ENCODE measurements around the gene SH3RF2. TPM values are rescaled to one million over a fixed set of nuclear protein-coding genes. Genes with fewer than 3 reads are reported as not detected.

SH3RF2 gene
- total RNA-seq, 1 donor from 2014 or later: 11.5 TPM

DNA sequence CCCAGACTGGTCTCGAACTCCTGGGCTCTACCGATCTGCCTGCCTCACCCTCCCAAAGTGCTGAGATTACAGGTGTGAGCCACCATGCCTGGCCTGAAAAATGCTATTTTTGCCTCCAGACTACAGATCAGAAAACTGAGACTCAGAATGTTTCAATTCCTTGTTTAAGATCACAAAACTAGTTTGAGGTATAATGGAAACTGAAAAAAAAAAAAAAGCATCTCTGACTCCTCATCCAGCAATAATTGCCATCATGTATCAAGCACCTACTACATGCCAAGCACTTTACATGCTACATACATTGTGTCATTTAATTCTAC, 133.4 kb downstream of the SH3RF2 start:
- intact Hi-C loops (cut with DNase I): no loop called here
- no peak overlapping the region for H3K4me3 ChIP-seq
- no peaks in the 10 kb centered on the region for H3K27me3 ChIP-seq (ENCODE audit: low read depth)
- H3K4me1 ChIP-seq: no peaks in the 10 kb centered on the region
- no peaks in the 10 kb centered on the region for H3K9me3 ChIP-seq
- no peak overlapping the region for H3K27ac ChIP-seq
- ATAC-seq (no peak), DNase-seq (no peak)
- no peaks in the 10 kb centered on the region for H3K36me3 ChIP-seq
- no peak for TF ChIP-seq CTCF (IDR thresholded peaks at IDR 0.05)

DNA sequence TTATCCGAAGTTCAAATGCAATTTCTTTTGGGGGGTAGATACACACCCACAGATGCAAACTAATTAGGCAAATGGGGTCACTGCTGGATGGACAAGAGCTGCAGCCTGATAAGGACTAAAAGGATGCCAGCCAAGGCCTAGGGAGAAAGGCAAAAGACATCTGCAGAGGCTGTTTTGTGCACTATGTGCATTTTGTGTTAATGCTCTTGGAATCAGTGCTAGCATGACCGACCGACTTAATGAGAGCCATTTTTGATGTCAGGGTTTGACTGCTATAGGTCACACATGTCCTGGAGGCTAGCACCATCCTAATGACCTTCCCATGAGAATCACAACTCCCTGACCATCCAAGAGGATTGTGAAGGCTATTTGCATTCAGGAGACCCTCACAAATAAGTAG, 134.4 kb downstream of the SH3RF2 start:
- Histone ChIP-seq H3K4me3 (no peak overlapping the region), H3K4me1 (no peaks in the 10 kb centered on the region), H3K27ac (no peak overlapping the region), H3K27me3 (ENCODE audit: low read depth) (no peaks in the 10 kb centered on the region), H3K9me3 (no peaks in the 10 kb centered on the region), H3K36me3 (no peaks in the 10 kb centered on the region)
- intact Hi-C loops (cut with DNase I): no loop called here
- no peak for DNase-seq
- no peak for TF ChIP-seq CTCF (IDR thresholded peaks at IDR 0.05)
- ATAC-seq: no peak

DNA sequence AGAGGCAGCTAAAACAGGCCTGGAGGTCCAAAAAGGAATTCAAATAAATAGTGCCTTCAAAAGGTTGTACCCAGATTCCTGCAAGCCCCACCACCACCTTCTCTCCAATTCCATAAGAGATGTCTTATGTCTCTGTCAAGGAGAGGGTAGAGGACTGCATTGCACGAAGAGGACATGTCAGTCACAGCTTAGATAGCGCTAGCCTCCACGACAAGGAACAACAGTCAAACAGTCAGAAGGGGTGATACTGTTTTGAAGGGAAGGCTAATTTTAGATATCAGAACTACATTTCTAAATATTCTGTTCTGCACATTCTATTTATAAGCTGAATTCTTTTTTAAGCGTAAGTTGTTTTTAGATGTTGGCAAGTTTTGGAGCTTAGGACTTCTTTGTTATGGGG, 134.8 kb downstream of the SH3RF2 start:
- Histone ChIP-seq H3K4me1 (no peaks in the 10 kb centered on the region), H3K27ac (no peak overlapping the region), H3K36me3 (no peaks in the 10 kb centered on the region), H3K4me3 (no peak overlapping the region), H3K27me3 (ENCODE audit: low read depth) (no peaks in the 10 kb centered on the region), H3K9me3 (no peaks in the 10 kb centered on the region)
- ATAC-seq (no peak), DNase-seq (no peak)
- no peak for TF ChIP-seq CTCF (IDR thresholded peaks at IDR 0.05)
- intact Hi-C loops (cut with DNase I): no loop called here

DNA sequence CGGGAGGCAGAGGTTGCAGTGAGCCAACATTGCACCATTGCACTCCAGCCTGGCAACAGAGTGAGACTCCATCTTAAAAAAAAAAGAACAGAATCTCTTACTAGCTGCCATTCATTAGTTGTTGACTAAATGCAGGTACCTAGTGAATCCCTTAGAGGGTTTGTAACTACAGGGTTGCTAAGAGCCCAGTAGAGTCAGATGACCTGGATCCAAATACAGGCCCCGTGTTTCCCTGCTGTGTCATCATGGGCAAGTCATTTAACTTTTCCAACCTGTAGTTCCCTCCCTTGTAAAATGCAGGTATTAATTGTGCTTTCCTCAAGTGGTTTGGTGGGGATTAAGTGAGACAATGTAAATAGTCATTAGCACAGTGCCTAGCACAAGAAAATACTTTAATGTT, 136.2 kb downstream of the SH3RF2 start:
- Histone ChIP-seq H3K27ac (no peak overlapping the region), H3K4me1 (no peaks in the 10 kb centered on the region), H3K27me3 (ENCODE audit: low read depth) (no peaks in the 10 kb centered on the region), H3K9me3 (no peaks in the 10 kb centered on the region), H3K36me3 (no peaks in the 10 kb centered on the region), H3K4me3 (no peak overlapping the region)
- intact Hi-C loops (cut with DNase I): no loop called here
- ATAC-seq: no peak
- no peak for DNase-seq
- TF ChIP-seq CTCF (IDR thresholded peaks at IDR 0.05): no peak

DNA sequence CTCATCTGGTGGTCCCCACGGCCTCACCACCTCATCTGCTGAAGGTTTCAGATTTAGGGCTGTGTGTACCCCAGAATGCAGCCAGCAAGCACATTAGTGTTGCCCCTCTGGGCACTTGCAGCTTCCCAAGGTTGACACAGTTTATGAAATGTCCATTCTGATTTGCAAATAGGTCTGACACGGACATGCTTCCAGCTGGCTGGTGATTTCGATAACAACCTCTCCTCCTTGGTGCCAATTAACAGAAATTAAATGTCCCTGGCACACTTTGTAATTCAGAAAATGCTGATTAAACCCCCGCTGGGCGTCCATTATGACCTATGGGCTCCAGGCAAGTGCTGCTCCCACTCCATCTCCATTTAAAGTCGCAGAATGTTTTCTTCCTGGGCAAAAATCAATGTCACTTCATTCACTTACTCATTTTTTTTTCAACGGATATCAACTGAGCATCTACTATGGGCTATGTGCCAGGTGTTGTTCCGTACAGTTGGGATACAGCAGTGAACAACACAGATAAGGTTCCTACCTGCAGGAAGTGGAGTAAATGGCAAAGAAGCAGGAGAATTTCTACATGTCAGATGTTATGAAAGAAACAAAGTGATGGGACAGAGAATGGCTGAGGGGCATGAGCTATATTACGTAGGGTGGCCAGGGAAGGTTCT, 137.0 kb downstream of the SH3RF2 start:
- TF ChIP-seq CTCF (IDR thresholded peaks at IDR 0.05): no peak
- Histone ChIP-seq H3K4me1 (no peaks in the 10 kb centered on the region), H3K27me3 (ENCODE audit: low read depth) (no peaks in the 10 kb centered on the region), H3K9me3 (no peaks in the 10 kb centered on the region), H3K36me3 (no peaks in the 10 kb centered on the region), H3K27ac (no peak overlapping the region), H3K4me3 (no peak overlapping the region)
- ATAC-seq: no peak
- no peak for DNase-seq
- intact Hi-C loops (cut with DNase I): no loop called here

DNA sequence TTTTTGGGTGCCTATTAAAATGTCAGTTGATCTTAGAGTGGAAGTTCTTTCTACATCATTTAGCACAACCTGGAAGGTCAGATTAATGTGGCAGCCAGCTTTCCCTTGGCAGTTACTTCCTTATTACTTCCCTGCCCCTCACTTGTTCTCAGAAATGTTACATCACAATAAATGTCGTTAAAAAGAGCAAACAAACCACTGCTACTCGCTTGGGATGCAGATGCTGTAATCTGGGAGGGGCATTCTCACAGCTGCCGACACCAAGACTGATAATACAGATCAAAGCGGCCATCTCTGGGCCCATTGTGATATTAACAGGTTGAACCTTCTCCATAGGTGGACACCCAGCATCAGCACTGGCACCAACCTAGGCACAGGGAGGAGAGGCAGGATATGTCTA, 139.7 kb downstream of the SH3RF2 start:
- Histone ChIP-seq H3K9me3 (no peaks in the 10 kb centered on the region), H3K4me3 (no peak overlapping the region), H3K36me3 (no peaks in the 10 kb centered on the region), H3K4me1 (no peaks in the 10 kb centered on the region), H3K27ac (no peak overlapping the region), H3K27me3 (ENCODE audit: low read depth) (no peaks in the 10 kb centered on the region)
- DNase-seq: no peak
- ATAC-seq: no peak
- TF ChIP-seq CTCF (IDR thresholded peaks at IDR 0.05): no peak
- intact Hi-C loops (cut with DNase I): no loop called here

Measured in lower lobe of right lung (tissue), 2 donors.